Stimulated activated CD4-positive, alpha-beta T cell treated with anti-CD3 and anti-CD28 coated beads, Interleukin-15, amount 100 ng/mL, for 24 hours (primary cell): ENCODE results near the gene SMC1B.
"Not testable (repeated sequence)": the region's sequence is repeated elsewhere in the genome, so short reads cannot be mapped to it uniquely, and the experiment has no call there.

Experiments
- DNase-seq: peaks from one replicate; pipeline ENCODE4 v3.0.0-alpha.2; 2020

The SMC1B gene

DNA sequence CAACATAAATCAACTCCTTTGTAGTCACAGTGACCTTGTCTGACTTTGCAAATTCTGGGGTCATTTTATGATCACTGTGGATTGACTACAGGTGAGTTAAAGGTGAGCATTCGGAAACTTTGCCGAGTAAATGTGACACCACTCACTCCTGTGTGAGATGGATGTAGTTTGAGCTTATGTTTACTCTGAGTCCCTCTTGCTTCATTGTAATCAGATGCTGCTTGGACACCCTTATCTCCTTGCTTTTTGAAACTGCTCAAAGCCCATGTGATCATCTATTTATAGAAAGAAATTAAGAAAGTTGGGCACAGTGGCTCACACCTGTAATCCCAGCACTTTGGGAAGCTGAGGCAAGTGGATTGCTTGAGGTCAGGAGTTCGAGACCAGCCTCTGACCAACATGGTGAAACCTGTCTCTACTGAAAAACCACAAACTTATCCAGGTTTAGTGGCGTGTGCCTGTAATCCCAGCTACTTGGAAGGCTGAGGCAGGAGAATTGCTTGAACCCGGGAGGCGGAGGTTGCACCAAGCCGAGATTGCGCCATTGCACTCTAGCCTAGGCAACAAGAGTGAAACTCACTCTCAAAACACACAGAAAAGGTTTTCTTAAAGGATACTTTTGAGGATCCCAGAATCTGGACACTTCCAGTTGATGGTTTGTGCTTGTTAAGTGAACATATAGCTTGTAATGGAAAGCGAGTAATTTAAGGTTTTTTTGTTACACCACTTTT lies 96.4 kb downstream of the SMC1B start:
- DNase-seq: no peak

DNA sequence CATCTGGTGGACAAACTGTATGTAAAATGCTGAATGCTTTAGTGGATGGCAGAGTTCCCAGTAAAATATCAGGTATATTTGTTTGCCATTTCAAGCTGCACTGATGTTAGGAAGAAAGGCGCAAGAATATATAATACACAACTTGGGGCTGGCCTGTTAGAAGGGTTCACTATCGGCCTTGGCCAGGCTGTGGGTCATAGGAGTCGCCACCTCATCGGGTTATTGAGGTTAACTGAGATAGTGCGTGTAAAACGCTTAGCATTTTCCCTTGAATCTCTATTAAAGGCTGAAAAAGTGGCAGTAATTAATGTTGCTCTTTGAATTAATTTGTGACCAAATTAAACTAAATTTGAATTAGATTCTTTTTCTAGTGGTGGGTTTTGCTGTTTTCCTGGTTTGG lies 98.6 kb downstream of the SMC1B start:
- DNase-seq: no peak

DNA sequence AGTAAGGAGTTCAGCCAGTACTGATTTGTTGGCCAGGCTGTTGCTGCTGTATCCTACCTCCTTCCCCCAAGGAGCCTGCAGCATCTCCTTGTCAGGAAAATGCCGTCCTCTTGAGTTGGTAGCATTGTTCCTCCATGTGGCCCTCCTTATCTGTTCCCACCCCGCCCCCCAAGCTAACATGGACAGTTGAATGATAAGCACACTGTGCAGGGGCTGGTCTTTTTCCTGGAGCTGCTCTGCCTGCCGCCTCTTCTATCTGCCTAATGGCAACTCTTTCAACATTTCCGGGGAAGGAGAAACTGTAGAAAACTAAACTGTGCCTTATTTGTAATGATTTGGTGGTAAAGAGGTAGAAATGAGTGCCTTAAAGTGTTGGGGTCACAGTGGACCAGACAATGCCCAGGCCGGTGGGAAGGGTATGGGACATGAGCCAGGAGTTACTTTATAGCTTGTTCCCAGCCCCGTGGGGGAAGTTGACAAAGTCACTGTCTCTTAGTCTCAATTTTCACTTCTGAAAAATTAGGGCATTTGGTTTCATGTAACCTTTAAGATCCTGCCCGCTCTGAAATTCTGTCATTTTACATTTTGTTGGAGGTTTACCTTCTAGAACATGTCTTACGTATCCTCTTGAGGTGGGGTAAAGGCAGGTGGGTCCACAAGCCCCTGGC lies 99.2 kb downstream of the SMC1B start:
- DNase-seq: no peak

DNA sequence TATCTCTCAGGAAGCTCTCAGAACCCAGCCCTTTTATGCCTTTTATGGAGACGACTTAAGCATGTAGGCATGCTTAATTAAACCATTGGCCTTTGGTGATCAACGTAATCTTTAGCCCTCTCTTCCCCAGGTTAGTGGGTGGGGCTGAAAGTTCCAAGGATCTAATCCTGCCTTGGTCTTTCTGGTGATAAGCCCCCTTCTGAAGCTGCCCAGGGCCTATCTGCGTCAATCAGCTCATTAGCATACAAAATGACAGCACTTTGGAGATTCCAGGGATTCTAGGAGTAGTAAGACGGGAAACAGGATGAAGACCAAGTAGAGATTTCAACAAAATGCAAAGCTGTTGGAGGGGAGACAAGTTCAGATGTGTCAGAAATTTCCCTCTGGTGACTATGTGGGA lies 100.5 kb downstream of the SMC1B start:
- no peak for DNase-seq

DNA sequence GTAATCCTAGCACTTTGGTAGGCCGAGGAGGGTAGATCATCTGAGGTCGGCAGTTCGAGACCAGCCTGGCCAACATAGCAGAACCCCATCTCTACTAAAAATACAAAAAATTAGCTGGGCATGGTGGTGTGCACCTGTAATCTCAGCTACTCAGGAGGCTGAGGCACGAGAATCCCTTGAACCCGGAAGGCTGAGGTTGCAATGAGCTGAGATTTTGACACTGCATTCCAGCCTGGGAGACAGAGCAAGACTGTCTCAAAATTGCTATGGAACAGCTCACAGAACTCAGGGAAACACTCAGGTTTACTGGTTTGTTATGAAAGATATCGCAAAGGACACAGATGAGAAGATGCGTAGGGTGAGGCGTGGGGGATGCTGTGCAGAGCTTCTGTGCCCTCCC lies 101.0 kb downstream of the SMC1B start:
- no peak for DNase-seq

DNA sequence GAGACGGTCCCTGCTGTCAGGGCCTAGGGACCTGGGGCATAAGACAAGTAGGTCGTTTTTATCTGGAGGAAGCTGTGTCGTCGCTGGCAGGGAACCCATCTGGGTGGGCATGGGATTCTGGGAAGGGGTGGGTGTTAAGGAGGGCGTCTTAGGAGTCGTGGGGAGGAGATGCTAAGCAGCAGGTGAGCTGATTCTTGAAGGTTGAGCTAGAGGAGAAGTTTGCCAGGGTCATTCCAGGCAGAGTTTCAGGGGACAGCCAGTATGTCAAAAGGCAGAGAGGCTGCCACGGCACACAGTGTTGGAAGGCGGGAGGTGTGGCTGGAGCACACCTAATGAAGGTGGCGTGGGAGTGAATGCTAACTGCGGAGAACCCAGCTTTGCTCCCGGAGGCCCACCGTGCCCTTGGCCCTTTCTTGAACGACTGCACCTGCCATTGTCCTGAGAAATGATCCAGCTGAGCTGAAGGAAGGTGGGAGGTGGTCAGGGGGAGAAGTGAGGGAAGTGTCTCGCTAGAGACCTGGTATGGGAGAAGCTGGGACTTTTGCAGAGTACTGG lies 102.3 kb downstream of the SMC1B start:
- no peak for DNase-seq

DNA sequence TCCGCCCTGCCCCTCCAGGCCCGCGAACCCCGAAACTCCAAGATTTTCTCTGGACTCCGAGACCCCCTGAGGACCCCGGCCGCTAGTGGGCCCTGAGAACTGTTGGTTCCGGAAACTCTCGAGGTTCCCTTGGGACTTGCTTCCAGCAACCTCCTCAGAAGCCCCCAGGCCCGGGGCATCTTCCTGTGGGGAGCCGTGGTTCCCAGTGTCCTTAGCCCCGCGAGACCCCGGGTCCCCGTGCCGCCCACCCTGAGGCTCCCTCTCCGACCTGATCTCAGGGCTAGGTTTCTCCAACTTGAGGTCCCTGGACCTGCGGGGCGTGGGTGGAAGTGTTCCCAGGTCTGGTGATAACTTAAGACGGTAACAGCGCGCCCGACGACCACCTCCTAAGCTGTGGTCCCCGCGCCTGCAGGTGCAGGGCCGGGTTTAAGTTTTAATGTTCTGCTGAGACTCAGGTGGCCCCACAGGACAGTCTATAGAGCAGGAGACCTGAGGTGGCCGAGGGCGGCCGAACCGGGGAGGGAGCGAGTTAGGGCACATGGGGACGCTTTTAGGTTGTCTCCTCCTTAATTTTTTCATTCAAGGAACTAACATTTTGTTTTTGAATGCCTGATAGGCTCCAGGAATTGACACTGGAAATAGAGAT lies 102.9 kb downstream of the SMC1B start:
- DNase-seq: peak; percentile 42

DNA sequence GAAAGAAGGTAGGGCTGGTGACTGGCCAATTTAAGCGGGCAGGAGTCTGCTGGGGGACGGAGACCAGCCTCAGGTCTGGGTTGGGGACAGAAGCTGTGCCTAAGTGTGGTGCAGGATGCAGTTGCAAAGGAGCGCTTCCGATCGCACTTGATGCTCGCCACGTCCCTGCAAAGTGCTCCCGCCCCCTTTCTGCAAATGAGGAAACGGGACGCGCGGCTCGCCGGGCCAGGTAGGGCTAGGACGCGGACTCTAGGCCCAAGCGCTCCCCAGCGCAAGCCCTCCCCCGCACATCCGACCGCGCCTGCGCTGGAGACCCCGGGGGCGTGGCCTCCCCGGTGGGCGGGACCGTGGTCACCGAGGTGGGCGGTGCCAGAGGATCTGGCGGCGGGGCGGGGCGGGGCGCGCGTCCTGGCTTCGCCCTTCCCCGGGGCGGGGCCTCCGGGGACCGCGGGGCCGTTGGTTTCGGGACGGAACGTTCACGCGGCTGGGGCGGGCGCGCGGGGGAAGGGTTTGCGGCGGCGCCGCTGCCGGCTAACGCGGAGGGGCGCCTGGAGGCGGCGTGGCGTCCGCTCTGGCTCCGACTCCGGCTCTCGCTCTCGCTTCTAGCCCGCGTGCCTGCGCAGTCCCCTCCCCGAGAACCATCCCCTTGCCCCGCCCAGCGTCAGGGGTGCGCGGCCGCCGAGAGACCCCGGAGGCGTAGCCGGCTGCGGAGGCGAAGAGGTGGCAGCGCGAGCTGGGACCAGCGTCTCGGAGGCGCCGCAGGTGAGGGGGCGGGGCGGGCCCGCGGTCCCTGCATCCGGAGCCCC lies 103.8 kb downstream of the SMC1B start, which contains the start of gene FAM118A:
FAM118A (plus strand) TSS at position 513 of the 806 bp plus-strand sequence. CDS start 12,446 bp downstream, outside the sequence.
- peak; percentile 92 for DNase-seq

DNA sequence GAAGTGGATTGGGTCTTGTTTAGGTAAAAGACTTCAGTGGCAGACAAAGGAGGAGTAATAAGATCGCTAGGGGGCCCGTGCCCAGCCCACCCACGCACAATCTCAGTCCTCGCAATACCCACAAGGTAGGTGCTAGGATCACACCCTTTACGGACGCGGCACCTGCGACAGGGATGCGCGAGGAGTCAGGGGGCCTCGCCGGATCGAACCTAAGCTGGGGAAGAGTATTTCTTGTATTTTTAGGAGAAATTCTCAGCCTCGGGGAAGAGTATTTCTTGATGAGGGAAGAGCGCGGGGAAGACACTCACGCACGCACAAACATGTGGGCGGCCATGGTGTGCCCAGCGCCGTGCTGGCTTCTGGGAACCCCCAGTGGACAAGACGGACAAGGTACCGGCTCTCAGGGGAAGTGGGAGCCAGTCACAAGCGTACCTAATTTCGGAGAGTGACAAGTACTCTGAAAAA lies 104.4 kb downstream of the SMC1B start:
- DNase-seq: peak; percentile 34

DNA sequence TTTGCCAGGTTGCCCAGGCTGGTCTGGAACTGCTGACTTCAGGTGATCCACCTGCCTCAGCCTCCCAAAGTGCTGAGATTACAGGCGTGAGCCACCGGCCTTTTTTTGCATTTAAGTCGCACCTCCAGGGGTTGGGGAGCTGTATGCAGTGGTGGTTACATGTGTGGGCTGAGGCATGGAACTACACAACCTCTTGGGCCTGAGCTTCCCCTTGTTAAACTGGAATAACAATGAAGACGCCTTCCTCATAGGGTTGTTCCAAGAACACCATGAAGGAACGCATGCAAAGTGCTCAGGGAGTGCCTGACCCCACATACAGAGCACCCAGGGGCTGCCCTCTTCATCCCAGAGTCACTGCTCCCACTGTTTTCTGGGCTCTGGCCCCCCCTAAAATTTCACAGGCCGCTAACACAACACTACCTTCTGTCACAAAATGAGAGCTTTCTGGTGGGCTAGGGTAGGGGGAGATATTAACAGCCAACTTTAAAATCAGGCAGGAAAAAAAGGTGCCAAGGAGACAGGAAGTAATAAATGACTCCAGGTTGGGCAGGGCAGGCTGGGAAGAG lies 104.9 kb downstream of the SMC1B start:
- no peak for DNase-seq

DNA sequence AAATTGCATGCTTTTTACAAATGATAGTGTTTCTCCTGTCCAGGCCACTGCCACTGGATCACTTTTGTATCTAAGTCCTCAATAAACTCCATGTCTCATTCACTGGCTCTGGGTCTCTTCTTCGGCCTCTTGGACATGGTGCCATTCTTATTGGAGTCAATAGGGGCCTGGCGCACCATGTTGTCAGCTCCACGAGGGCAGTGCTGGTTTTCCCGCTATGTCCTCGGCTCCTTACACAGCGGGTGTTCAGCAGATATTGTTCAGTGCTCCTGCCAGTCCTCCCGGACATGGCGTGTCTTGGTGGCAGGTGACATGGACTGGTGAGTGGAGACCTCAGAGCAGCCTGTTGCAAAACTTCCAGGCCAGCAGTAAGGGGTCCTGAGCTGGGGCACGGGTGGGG lies 107.3 kb downstream of the SMC1B start:
- DNase-seq: no peak

DNA sequence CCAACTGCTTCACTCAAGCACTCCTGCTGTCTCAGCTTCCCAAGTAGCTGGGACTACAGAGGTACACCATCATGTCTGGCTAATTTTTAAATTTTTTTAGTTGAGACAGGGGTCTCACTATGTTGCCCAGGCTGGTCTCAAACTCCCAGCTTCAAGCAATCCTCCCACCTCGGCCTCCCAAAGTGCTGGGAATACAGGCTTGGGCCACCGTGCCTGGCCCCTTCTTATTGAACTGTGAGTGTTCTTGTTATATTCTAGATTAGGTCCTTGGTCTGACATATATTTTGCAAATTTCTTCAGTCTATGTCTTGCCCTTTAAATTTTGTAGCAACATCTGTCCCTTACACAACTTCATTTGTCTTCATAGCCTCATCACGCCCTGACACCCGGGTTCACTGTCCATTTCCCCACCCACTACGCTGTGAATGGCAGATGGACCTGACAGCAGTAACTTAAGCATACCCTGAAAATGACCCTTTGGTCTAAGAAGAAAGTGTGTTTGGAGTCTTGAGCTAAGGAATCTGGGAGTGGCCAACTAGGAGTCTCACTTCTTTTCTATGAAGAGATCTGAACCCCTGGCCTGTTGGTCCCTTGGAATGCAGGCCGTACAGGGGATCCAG lies 107.8 kb downstream of the SMC1B start:
- no peak for DNase-seq

DNA sequence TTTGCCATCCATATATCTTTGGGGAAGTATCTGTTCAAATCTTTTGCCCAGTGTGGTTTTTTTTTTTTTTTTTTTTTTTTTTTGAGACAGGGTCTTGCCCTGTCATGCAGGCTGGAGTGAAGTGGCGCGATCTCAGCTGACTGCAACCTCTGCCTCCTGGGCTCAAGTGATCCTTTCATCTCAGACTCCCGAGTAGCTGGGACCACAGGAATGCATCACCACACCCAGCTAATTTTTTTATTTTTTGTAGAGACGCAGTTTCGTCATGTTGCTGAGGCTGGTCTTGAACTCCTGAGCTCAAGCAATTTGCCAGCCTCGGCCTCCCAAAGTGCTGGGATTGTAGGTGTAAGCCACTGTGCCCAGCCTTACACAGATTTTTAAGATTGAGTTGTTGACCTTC lies 108.4 kb downstream of the SMC1B start:
- no peak for DNase-seq

DNA sequence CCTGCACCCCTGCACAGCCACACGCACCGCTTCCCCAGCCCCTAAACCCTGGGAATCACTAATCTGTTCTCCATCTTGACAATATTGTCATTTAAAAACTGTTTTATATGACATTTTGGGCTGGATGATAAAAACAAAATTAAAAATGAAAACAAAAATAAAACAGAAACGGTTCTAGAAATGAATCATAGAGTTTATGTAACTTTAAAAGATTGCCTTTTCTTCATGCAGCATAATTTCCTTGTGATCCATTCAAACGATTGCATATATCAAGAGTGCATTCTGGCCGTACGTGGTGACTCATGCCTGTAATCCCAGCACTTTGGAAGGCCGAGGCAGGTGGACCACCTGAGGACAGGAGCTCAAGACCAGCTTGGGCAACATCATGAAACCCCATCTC lies 110.2 kb downstream of the SMC1B start:
- no peak for DNase-seq

DNA sequence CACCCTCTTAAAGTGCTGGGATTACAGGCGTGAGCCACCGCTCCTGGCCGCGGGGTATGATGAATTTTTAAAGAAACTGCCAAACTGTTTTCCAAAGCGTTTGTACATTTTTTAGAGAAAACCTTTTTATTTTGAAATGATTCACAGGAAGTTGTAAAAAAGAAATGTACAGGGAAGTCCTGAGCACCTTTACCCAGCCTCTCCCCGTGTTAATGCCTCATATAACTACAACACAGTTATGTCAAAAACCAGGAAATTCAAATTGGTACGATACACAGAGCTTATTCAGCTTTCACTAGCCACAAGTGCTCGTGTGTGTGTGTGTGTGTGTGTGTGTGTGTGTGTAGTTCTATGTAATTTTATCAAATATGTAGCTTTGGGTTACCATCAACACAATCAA lies 110.6 kb downstream of the SMC1B start:
- no peak for DNase-seq

DNA sequence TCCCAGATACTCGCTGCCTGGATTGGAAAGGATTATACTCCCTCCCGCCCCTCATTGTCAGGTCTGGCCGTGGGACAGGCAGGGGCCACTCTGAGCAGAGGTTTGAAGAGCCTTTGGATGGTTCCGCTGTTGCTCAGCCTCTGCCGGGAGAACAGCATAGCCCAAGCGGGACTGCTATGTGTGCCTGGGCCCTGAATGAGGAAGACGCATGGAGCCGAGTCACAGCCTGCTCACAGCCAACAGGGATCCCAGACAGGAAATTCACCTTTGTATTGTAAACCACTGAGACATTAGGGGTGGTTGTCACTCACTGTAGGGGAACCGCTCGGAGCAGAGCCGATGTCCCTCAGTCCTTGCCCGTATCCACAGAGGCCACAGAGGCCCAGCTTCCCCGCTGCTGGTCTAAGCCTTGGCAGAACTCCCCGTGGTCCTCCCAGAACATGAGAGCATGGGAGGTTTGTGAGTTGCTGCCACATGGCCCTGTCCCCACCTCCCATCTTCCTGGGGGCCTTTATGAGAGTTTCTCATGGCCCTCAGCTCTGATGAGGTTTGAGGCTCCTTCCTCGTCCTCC lies 114.4 kb downstream of the SMC1B start:
- no peak for DNase-seq

DNA sequence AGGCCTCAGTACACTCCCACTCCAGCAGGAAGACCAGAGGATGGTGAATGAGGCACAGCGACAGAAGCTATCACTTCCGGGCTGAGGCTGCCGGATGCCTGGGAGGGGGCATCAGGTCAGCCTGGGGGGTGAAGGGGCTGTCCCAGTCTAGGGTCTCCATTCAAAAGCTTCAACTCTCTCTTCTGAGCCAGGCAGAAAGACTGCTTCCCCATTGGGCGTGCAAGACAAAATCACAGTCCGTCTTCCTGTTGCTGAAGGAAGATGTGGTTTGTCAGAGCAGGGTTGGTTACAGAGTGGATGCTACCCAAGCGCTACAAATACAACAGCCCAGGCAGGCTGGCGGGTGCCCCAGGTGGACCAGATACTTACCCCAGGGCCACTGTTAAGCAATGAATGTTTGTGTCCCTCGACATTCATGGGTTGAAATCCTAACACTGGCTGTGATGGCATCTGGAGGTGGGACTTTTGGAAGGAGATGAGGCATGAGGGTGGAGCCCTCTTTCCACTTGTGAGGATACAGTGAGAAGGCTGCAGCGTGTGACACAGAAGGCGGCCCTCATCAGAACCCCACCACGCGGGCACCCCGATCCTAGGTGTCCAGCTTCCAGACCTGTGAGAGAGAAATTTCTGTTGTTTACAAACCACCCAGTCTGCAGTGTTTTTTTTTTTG lies 116.6 kb downstream of the SMC1B start:
- no peak for DNase-seq

DNA sequence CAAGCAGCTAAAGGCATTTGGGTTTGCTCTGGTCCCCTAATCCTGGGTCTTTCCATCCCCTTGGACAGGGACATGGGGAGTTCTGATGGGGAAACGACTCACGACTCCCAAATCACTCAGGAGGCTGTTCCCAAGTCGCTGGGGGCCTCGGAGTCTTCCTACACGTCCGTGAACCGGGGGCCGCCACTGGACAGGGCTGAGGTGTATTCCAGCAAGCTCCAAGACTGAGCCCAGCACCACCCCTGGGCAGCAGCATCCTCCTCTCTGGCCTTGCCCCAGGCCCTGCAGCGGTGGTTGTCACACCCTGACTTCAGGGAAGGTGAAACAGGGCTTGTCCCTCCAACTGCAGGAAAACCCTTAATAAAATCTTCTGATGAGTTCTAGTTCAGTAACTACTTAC lies 117.9 kb downstream of the SMC1B start:
- no peak for DNase-seq

DNA sequence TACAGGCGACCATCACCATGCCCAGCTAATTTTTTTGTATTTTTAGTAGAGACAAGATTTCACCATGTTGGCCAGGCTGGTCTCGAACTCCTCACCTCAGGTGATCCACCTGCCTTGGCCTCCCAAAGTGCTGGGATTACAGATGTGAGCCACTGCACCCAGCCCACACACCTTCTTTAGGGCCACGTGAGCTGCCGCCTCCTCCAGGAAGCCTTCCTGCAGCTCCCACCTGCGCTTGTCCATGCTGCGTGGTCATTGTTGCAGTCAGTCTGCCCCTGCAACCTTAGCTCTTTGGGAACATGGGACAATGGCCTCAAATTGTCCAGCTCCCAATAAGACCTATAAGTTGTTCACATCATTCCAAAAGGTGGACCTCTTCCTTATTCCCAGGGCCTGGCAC lies 118.4 kb downstream of the SMC1B start:
- not testable (repeated sequence) for DNase-seq
